ENCODE data around the gene SCFD2. TPM values are rescaled to one million over a fixed set of nuclear protein-coding genes. Genes with fewer than 3 reads are reported as not detected.

Gene SCFD2
- total RNA-seq, 1 experiment from 2014 or later, result 7.4 TPM

- no peak overlapping the region for H3K4me3 ChIP-seq (ENCODE audit: low read depth in 2 of 2, low read length in 2 of 2)
- in situ Hi-C loops (cut with HindIII; ENCODE audit: low pct_unique_long_range_greater_than_20kb, low sequenced_read_pairs) (no loop called here), intact Hi-C loops (cut with micrococcal nuclease; ENCODE audit: unreplicated experiment) (no loop called here)
- no peak for TF ChIP-seq SIN3A (IDR thresholded peaks at IDR 0.05; ENCODE audit: borderline replicate concordance, insufficient read depth, low read depth, low read length)
- no peak for TF ChIP-seq POLR2AphosphoS5 (IDR thresholded peaks at IDR 0.05; ENCODE audit: low read depth, low read length)
- TF ChIP-seq TCF7L2 (IDR thresholded peaks at IDR 0.05; ENCODE audit: low read depth, low read length), result no peak
- TF ChIP-seq, protein P1, sequence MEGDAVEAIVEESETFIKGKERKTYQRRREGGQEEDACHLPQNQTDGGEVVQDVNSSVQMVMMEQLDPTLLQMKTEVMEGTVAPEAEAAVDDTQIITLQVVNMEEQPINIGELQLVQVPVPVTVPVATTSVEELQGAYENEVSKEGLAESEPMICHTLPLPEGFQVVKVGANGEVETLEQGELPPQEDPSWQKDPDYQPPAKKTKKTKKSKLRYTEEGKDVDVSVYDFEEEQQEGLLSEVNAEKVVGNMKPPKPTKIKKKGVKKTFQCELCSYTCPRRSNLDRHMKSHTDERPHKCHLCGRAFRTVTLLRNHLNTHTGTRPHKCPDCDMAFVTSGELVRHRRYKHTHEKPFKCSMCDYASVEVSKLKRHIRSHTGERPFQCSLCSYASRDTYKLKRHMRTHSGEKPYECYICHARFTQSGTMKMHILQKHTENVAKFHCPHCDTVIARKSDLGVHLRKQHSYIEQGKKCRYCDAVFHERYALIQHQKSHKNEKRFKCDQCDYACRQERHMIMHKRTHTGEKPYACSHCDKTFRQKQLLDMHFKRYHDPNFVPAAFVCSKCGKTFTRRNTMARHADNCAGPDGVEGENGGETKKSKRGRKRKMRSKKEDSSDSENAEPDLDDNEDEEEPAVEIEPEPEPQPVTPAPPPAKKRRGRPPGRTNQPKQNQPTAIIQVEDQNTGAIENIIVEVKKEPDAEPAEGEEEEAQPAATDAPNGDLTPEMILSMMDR (IDR thresholded peaks at IDR 0.05), result no peak
- TF ChIP-seq, protein P2, sequence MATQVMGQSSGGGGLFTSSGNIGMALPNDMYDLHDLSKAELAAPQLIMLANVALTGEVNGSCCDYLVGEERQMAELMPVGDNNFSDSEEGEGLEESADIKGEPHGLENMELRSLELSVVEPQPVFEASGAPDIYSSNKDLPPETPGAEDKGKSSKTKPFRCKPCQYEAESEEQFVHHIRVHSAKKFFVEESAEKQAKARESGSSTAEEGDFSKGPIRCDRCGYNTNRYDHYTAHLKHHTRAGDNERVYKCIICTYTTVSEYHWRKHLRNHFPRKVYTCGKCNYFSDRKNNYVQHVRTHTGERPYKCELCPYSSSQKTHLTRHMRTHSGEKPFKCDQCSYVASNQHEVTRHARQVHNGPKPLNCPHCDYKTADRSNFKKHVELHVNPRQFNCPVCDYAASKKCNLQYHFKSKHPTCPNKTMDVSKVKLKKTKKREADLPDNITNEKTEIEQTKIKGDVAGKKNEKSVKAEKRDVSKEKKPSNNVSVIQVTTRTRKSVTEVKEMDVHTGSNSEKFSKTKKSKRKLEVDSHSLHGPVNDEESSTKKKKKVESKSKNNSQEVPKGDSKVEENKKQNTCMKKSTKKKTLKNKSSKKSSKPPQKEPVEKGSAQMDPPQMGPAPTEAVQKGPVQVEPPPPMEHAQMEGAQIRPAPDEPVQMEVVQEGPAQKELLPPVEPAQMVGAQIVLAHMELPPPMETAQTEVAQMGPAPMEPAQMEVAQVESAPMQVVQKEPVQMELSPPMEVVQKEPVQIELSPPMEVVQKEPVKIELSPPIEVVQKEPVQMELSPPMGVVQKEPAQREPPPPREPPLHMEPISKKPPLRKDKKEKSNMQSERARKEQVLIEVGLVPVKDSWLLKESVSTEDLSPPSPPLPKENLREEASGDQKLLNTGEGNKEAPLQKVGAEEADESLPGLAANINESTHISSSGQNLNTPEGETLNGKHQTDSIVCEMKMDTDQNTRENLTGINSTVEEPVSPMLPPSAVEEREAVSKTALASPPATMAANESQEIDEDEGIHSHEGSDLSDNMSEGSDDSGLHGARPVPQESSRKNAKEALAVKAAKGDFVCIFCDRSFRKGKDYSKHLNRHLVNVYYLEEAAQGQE (IDR thresholded peaks at IDR 0.05; ENCODE audit: insufficient read depth in 1 of 2, low read depth in 2 of 2, low read length in 1 of 2), result no peak
- BruUV-seq (replicated peaks), result no TSS peak
- CTCF ChIA-PET, result no interaction called here
- ATAC-seq (no peak), DNase-seq (ENCODE audit: low read depth, low spot score) (no peak)
- H3K9me3 ChIP-seq (ENCODE audit: control insufficient read depth, insufficient read depth, low read depth, low read length), result no peaks in the 10 kb centered on the region
- POLR2A ChIA-PET, result no interaction called here
- H3K27me3 ChIP-seq (ENCODE audit: control insufficient read depth, insufficient read depth, low read length), result no peaks in the 10 kb centered on the region
- H3K4me1 ChIP-seq (ENCODE audit: control insufficient read depth, insufficient read depth, low read length), result no peaks in the 10 kb centered on the region
- H3K27ac ChIP-seq (ENCODE audit: low read length), result no peak overlapping the region
- H3K36me3 ChIP-seq (ENCODE audit: control insufficient read depth, insufficient read depth, low read length), result no peaks in the 10 kb centered on the region
These were observed 540.3 kb downstream of the SCFD2 start for GRCh38 chr4:52825460-52826090.

- Histone ChIP-seq H3K27ac (ENCODE audit: low read length) (no peak overlapping the region), H3K4me3 (ENCODE audit: low read depth in 2 of 2, low read length in 2 of 2) (no peak overlapping the region), H3K36me3 (ENCODE audit: control insufficient read depth, insufficient read depth, low read length) (no peaks in the 10 kb centered on the region), H3K27me3 (ENCODE audit: control insufficient read depth, insufficient read depth, low read length) (no peaks in the 10 kb centered on the region), H3K9me3 (ENCODE audit: control insufficient read depth, insufficient read depth, low read depth, low read length) (no peaks in the 10 kb centered on the region), H3K4me1 (ENCODE audit: control insufficient read depth, insufficient read depth, low read length) (no peaks in the 10 kb centered on the region)
- intact Hi-C loops (cut with micrococcal nuclease; ENCODE audit: unreplicated experiment), result no loop called here
- ChIA-PET CTCF (no interaction called here), POLR2A (no interaction called here)
- in situ Hi-C loops (cut with HindIII; ENCODE audit: low pct_unique_long_range_greater_than_20kb, low sequenced_read_pairs), result no loop called here
- no TSS peak for BruUV-seq (replicated peaks)
- TF ChIP-seq TCF7L2 (IDR thresholded peaks at IDR 0.05; ENCODE audit: low read depth, low read length) (no peak), SIN3A (IDR thresholded peaks at IDR 0.05; ENCODE audit: borderline replicate concordance, insufficient read depth, low read depth, low read length) (no peak), POLR2AphosphoS5 (IDR thresholded peaks at IDR 0.05; ENCODE audit: low read depth, low read length) (no peak)
- ATAC-seq, result no peak
- DNase-seq (ENCODE audit: low read depth, low spot score), result no peak
These were observed 541.0 kb downstream of the SCFD2 start for GRCh38 chr4:52824603-52825459.

DNA sequence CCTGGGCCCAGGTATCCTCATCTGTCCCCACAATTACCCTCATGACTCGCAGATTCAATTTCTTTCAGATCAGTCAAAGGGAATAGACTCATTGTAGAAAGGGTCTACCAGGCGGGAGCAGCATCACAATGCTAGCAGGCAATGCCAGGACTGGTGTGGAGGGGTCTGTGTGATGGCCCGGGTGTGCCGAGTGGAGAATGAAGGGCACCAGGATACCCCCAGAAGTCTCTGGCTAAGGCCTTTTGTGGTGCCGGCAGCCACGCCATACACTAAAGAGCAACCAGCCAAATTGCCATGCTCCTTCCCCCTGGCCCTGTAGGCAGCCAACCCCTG is 541.6 kb downstream of the SCFD2 start:
- Histone ChIP-seq H3K36me3 (ENCODE audit: control insufficient read depth, insufficient read depth, low read length) (no peaks in the 10 kb centered on the region), H3K4me3 (ENCODE audit: low read depth in 2 of 2, low read length in 2 of 2) (no peak overlapping the region), H3K9me3 (ENCODE audit: control insufficient read depth, insufficient read depth, low read depth, low read length) (no peaks in the 10 kb centered on the region), H3K4me1 (ENCODE audit: control insufficient read depth, insufficient read depth, low read length) (no peaks in the 10 kb centered on the region), H3K27me3 (ENCODE audit: control insufficient read depth, insufficient read depth, low read length) (no peaks in the 10 kb centered on the region), H3K27ac (ENCODE audit: low read length) (no peak overlapping the region)
- CTCF ChIA-PET, result no interaction called here
- in situ Hi-C loops (cut with HindIII; ENCODE audit: low pct_unique_long_range_greater_than_20kb, low sequenced_read_pairs), result no loop called here
- POLR2A ChIA-PET, result no interaction called here
- DNase-seq (ENCODE audit: low read depth, low spot score), result no peak
- TF ChIP-seq SIN3A (IDR thresholded peaks at IDR 0.05; ENCODE audit: borderline replicate concordance, insufficient read depth, low read depth, low read length) (no peak), POLR2AphosphoS5 (IDR thresholded peaks at IDR 0.05; ENCODE audit: low read depth, low read length) (no peak), TCF7L2 (IDR thresholded peaks at IDR 0.05; ENCODE audit: low read depth, low read length) (no peak)
- TF ChIP-seq, protein P1 (IDR thresholded peaks at IDR 0.05), result no peak
- TF ChIP-seq, protein P2 (IDR thresholded peaks at IDR 0.05; ENCODE audit: insufficient read depth in 1 of 2, low read depth in 2 of 2, low read length in 1 of 2), result no peak
- no TSS peak for BruUV-seq (replicated peaks)
- no peak for ATAC-seq
- intact Hi-C loops (cut with micrococcal nuclease; ENCODE audit: unreplicated experiment), result no loop called here
